AG09309 (cell line): ENCODE results near the gene ZNF208.
"Not testable (repeated sequence)": the region's sequence is repeated elsewhere in the genome, so short reads cannot be mapped to it uniquely, and the experiment has no call there.

ENCODE experiments used
- DNase-seq: peaks from one replicate; pipeline ENCODE4 v3.0.0-alpha.2; 2010; ENCODE audit warnings: low read depth
- H3K4me3 ChIP-seq: 2 replicates; pipeline ENCODE4 v1.5.1; 2011; ENCODE audit warnings: mild to moderate bottlenecking, low read depth, low read length, moderate library complexity; ENCODE audit not compliant: control insufficient read depth
- TF ChIP-seq, protein P1 (sequence below): IDR thresholded peaks from 2 replicates; pipeline ENCODE4 v1.5.1; 2011; ENCODE audit warnings: mild to moderate bottlenecking, low read depth, low read length, inconsistent platforms; ENCODE audit not compliant: insufficient read depth, control insufficient read depth; ENCODE audit errors: missing control alignments

Gene ZNF208

GRCh38 chr19:21908066-21908465, 102.7 kb downstream of the ZNF208 start:
- DNase-seq, result no peak
- H3K4me3 ChIP-seq, result no peak overlapping the region

DNA sequence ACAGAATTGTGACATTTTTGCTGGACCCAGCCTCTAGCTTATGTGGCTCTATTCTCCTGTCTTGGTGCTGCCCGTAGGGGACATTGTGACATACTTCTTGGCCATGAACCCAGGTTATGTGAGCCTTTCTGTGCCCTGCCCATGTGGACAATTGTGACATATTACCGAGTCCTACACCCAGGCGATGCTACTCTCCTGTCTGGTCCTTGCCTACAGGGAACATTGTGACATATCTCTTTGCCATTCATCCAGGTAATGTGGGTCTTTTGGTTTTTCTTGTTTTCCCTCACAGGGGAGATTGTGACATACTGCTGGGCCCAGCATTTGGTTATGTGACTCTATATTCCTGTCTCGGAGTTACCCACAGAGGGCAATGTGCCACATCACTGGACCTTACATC, 103.2 kb downstream of the ZNF208 start:
- no peak overlapping the region for H3K4me3 ChIP-seq
- TF ChIP-seq, protein P1, sequence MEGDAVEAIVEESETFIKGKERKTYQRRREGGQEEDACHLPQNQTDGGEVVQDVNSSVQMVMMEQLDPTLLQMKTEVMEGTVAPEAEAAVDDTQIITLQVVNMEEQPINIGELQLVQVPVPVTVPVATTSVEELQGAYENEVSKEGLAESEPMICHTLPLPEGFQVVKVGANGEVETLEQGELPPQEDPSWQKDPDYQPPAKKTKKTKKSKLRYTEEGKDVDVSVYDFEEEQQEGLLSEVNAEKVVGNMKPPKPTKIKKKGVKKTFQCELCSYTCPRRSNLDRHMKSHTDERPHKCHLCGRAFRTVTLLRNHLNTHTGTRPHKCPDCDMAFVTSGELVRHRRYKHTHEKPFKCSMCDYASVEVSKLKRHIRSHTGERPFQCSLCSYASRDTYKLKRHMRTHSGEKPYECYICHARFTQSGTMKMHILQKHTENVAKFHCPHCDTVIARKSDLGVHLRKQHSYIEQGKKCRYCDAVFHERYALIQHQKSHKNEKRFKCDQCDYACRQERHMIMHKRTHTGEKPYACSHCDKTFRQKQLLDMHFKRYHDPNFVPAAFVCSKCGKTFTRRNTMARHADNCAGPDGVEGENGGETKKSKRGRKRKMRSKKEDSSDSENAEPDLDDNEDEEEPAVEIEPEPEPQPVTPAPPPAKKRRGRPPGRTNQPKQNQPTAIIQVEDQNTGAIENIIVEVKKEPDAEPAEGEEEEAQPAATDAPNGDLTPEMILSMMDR, result no peak
- no peak for DNase-seq

More at GRCh38 chr19:21908066-21908465, 102.7 kb downstream of the ZNF208 start:
- TF ChIP-seq, protein P1, result no peak

GRCh38 chr19:21902571-21902970, 108.2 kb downstream of the ZNF208 start:
- H3K4me3 ChIP-seq, result no peak overlapping the region
- TF ChIP-seq, protein P1, result no peak
- no peak for DNase-seq

GRCh38 chr19:21901861-21902260, 108.9 kb downstream of the ZNF208 start:
- H3K4me3 ChIP-seq, result no peak overlapping the region
- TF ChIP-seq, protein P1, result no peak
- DNase-seq, result no peak

DNA sequence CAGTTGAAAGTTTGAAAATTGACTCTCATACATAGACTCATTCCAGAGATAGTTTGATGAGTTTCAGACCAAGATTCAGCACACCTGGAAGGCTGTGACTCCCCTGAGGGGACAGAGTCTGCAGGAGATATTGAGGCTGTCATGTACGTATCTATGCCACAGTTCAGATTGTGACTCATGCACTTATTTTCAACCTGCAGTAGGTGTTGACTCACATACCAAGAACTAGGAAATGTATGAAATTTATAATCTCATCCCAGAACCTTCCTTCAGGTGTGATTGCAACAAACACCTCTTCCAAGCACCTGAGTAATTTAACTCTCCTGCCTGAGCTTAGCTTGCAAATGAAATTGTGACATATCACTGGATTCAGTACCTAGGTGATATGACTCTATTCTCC, 110.3 kb downstream of the ZNF208 start:
- no peak for DNase-seq
- TF ChIP-seq, protein P1, result no peak
- no peak overlapping the region for H3K4me3 ChIP-seq

DNA sequence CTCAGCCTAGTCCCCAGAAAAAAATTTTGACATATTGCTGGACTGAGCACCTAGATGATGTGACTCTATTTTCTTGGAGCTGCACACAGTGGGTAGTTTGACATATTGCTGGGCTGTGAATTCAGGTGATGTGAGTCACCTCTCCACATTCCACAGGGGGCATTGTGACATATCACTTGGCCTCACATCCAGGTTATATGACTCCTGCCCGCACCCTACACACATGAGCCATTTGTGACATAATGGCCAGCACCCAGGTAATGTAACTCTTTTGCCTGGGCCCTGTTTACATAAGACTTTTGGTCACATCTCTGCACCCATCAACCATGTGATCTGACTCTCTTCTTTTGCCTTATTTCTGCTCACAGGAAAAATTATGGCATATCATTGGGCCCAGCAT, 119.7 kb downstream of the ZNF208 start:
- no peak for DNase-seq
- TF ChIP-seq, protein P1, result no peak
- no peak overlapping the region for H3K4me3 ChIP-seq

DNA sequence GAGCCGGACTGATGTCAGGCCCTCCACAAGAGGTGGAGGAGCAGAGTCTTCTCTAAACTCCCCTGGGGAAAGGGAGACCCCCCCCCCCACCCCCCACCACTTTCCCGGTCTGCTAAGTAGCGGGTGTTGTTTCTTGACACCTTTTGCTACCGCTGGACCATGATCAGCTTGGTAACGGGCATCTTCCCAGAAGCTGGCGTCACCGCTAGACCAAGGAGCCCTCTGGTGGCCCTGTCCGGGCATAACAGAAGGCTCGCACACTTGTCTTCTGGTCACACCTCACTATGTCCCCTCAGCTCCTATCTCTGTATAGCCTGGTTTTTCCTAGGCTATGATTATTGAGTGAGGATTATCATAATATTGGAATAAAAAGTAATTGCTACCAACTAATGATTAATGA, 120.7 kb downstream of the ZNF208 start:
- not testable (repeated sequence) for DNase-seq, H3K4me3 ChIP-seq

DNA sequence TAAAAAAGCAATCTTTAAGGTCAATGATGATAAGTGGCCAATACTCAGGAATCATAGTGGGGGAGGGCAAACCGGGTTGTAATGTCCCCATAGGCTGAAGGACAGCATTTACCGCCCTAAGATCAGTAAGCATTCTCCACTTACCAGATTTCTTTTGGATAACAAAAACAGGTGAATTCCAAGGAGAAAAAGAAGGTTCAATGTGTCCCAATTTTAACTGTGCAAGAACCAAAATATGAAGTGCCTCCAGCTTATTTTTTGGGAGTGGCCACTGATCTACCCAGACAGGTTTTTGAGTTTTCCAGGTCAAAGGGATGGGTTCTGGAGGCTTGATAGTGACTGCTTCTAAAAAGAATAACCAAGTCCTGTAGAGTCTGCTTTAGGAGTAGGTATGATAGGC, 125.2 kb downstream of the ZNF208 start:
- DNase-seq, H3K4me3 ChIP-seq: not testable (repeated sequence)

GRCh38 chr19:21884786-21885185, 126.0 kb downstream of the ZNF208 start:
- not testable (repeated sequence) for H3K4me3 ChIP-seq, DNase-seq
